Muscle layer of colon (tissue), 2 donors: ENCODE measurements around the gene BIVM.

Source experiments
- H3K27ac ChIP-seq: one replicate; pipeline ENCODE4 v1.7.0; 2013; ENCODE audit warnings: low read depth, mild to moderate bottlenecking, low read length, moderate library complexity
- H3K27me3 ChIP-seq, 2 donors: one replicate each; pipeline ENCODE4 v1.7.0; 2013; ENCODE audit warnings: low read length in 2 of 2, mild to moderate bottlenecking in 2 of 2; ENCODE audit not compliant: insufficient read depth in 2 of 2, control insufficient read depth in 1 of 2
- H3K36me3 ChIP-seq: one replicate; pipeline ENCODE4 v1.7.0; 2013; ENCODE audit warnings: mild to moderate bottlenecking, low read length; ENCODE audit not compliant: insufficient read depth
- H3K4me1 ChIP-seq: one replicate; pipeline ENCODE4 v1.7.0; 2013; ENCODE audit warnings: mild to moderate bottlenecking, low read length; ENCODE audit not compliant: insufficient read depth
- H3K4me3 ChIP-seq, 2 donors: one replicate each; pipeline ENCODE4 v1.7.0; 2013; ENCODE audit warnings: low read length in 2 of 2, low read depth in 1 of 2, mild to moderate bottlenecking in 1 of 2, moderate library complexity in 1 of 2
- H3K9ac ChIP-seq: one replicate; pipeline ENCODE4 v1.7.0; 2013; ENCODE audit warnings: low read length
- H3K9me3 ChIP-seq: one replicate; pipeline ENCODE4 v1.7.0; 2013; ENCODE audit warnings: mild to moderate bottlenecking, low read length
- donor health status: abdominal sarcoma.
- donor health status: Adenocarcinoma of cecum.

BIVM gene

GRCh38 chr13:102870677-102871415, 71.9 kb downstream of the BIVM start:
- no peak overlapping the region for H3K4me3 ChIP-seq

GRCh38 chr13:102872131-102872530, 73.2 kb downstream of the BIVM start:
- H3K9me3 ChIP-seq, result no peaks in the 10 kb centered on the region
- H3K9ac ChIP-seq, result no peak overlapping the region
- H3K4me1 ChIP-seq, result no peaks in the 10 kb centered on the region
- H3K4me3 ChIP-seq, result no peak overlapping the region
- H3K36me3 ChIP-seq, result peaks cover 49% of the 10 kb centered on the region
- H3K27ac ChIP-seq, result no peak overlapping the region
- no peaks in the 10 kb centered on the region for H3K27me3 ChIP-seq

More at GRCh38 chr13:102870677-102871415, 71.9 kb downstream of the BIVM start:
- Histone ChIP-seq H3K9ac (no peak overlapping the region), H3K27me3 (no peaks in the 10 kb centered on the region), H3K9me3 (no peaks in the 10 kb centered on the region), H3K27ac (no peak overlapping the region), H3K36me3 (peaks cover 52% of the 10 kb centered on the region), H3K4me1 (no peaks in the 10 kb centered on the region)

DNA sequence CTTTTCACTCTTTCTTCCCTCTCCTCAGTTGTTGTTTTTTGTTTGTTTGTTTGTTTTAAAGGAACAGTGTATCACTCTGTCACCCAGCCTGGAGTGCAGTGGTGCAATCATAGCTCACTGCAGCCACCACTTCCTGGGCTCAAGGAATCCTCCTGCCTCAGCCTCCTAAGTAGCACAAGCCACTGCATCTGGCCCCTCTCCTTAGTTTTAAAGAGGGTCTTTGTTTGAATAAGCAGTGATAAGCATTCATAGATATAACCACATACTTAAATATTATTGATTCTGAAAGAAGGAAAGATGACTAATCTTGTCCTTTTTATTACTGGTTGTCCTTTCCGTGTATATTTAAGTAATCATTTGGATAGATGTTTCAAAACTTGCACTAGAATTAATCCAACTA, 73.6 kb downstream of the BIVM start:
- Histone ChIP-seq H3K27ac (no peak overlapping the region), H3K27me3 (no peaks in the 10 kb centered on the region), H3K9ac (no peak overlapping the region), H3K36me3 (peaks cover 45% of the 10 kb centered on the region), H3K4me1 (no peaks in the 10 kb centered on the region), H3K9me3 (no peaks in the 10 kb centered on the region), H3K4me3 (no peak overlapping the region)

GRCh38 chr13:102873653-102874052, 74.7 kb downstream of the BIVM start:
- Histone ChIP-seq H3K4me1 (no peaks in the 10 kb centered on the region), H3K9me3 (no peaks in the 10 kb centered on the region), H3K4me3 (no peak overlapping the region), H3K27me3 (no peaks in the 10 kb centered on the region), H3K9ac (no peak overlapping the region), H3K27ac (no peak overlapping the region), H3K36me3 (peaks cover 37% of the 10 kb centered on the region)

DNA sequence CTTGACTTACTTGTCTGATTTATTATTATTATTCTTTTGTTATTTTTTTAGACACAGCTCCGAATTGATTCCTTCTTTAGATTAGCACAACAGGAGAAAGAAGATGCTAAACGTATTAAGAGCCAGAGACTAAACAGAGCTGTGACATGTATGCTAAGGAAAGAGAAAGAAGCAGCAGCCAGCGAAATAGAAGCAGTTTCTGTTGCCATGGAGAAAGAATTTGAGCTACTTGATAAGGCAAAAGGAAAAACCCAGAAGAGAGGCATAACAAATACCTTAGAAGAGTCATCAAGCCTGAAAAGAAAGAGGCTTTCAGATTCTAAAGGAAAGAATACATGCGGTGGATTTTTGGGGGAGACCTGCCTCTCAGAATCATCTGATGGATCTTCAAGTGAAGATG, 76.3 kb downstream of the BIVM start:
- H3K9ac ChIP-seq, result no peak overlapping the region
- H3K27ac ChIP-seq, result no peak overlapping the region
- H3K4me1 ChIP-seq, result no peaks in the 10 kb centered on the region
- H3K9me3 ChIP-seq, result no peaks in the 10 kb centered on the region
- peaks cover 26% of the 10 kb centered on the region for H3K36me3 ChIP-seq
- no peaks in the 10 kb centered on the region for H3K27me3 ChIP-seq
- no peak overlapping the region for H3K4me3 ChIP-seq

DNA sequence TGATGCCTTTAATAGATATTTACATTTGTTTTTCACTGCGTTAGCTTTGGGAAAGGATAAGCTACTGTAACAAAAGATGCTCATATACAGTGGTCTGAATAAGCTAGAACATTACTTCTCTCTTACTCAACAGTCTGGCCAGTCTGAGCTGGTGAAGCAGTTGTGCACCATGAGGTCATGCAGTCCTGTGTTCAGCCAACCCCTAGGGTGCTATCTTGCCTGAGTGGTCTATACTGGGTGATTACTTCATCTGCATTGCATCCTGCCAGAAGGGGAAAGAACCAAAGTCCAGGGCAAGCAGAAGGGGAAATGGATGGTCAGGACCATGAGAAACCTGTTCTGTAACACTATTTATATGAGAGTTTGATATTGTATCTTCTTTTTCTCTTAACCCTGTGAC, 78.4 kb downstream of the BIVM start:
- no peaks in the 10 kb centered on the region for H3K27me3 ChIP-seq
- no peak overlapping the region for H3K9ac ChIP-seq
- H3K4me1 ChIP-seq, result no peaks in the 10 kb centered on the region
- H3K9me3 ChIP-seq, result no peaks in the 10 kb centered on the region
- no peak overlapping the region for H3K4me3 ChIP-seq
- peaks cover 26% of the 10 kb centered on the region for H3K36me3 ChIP-seq
- H3K27ac ChIP-seq, result no peak overlapping the region

- no peak overlapping the region for H3K4me3 ChIP-seq
- H3K36me3 ChIP-seq, result peaks cover 22% of the 10 kb centered on the region
- no peaks in the 10 kb centered on the region for H3K9me3 ChIP-seq
- no peak overlapping the region for H3K27ac ChIP-seq
- no peak overlapping the region for H3K9ac ChIP-seq
- no peaks in the 10 kb centered on the region for H3K27me3 ChIP-seq
- no peaks in the 10 kb centered on the region for H3K4me1 ChIP-seq
Observed at GRCh38 chr13:102878481-102878880, 79.6 kb downstream of the BIVM start.

DNA sequence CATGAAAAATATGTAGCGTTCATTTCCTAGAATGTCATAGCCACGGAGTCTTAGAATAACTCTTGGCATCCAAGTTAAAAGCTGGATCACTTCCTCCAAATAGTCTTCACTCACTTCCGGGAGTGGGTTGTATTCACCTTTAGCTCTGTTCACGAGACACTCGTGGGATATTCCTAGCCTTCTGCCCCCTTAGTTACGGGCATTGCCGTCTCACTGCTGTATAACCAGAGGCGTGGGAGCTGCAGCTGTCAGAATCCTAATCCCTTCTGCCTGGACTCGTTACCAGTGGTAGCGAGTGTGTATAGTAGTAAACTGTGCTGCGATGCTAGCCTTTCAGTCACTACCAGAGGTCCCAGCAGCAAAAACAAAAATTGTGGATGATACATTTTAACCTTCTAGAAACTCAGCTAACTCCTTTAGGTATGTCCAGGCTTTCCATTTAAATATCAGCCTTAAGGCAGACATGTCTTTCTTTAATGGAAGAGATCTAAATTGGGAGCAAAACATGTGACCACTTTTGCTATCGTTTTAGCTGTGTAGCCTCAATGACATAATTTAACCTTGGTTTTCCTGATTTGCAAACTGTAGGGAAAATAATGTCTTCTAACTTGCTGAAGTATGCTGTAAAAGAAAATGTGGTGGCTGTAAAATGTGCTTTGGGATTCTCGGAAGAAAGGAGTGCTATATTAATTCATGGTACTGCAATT, 81.0 kb downstream of the BIVM start:
- Histone ChIP-seq H3K36me3 (peaks cover 18% of the 10 kb centered on the region), H3K27ac (no peak overlapping the region), H3K9me3 (no peaks in the 10 kb centered on the region), H3K4me1 (no peaks in the 10 kb centered on the region), H3K27me3 (no peaks in the 10 kb centered on the region), H3K4me3 (no peak overlapping the region), H3K9ac (no peak overlapping the region)

DNA sequence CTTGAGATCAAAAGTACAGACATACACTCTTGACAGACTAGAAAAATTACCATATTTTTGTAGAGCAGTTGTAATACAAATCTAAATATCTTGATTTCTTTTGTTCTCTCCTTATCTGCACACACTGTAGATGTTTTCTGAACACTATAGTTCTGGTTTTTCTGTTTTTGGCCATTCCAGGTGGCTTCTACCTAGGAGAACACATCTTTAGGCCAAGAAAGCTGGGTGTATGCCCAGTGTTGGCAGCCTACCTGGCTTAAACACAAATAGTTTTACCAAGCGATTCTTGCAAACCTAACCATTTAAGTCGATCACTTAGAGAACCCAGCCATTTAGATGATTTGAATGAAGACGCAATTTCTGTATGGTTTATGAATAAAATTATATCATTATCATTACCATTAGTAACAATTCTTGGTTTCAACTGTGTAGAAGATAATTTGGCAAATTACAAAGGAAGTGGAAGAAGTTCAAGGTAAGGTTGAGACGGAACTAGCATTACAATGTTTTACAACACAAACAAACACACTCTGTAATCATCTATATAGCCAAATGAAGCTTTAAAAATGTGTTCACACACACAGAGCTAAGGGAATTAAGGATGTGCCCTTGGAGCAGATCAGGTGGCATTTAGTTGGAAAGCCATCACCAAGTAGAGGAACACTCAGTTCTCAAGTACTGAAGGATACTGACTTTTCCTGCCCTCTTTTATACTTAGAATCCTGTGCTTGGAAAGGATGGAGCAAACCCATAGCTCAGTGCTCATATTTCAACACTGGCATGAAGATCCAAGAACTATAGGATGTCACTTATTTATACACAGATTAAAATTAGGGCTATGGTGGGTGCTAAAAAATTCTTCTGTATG, 83.1 kb downstream of the BIVM start:
- no peaks in the 10 kb centered on the region for H3K36me3 ChIP-seq
- no peak overlapping the region for H3K9ac ChIP-seq
- H3K27me3 ChIP-seq, result no peaks in the 10 kb centered on the region
- H3K4me1 ChIP-seq, result no peaks in the 10 kb centered on the region
- no peak overlapping the region for H3K4me3 ChIP-seq
- H3K9me3 ChIP-seq, result no peaks in the 10 kb centered on the region
- no peak overlapping the region for H3K27ac ChIP-seq
